ENCODE measurements around the gene AVPR2. TPM values are rescaled to one million over a fixed set of nuclear protein-coding genes. Genes with fewer than 3 reads are reported as not detected.

AVPR2 gene
- total RNA-seq, 1 experiment from 2014 or later = not detected

- ChIA-PET CTCF (interaction anchor here (1.0 kb wide), 1 partner anchor 13 kb away, joined by 6 read pairs; no protein-coding TSS in a partner anchor), POLR2A (no interaction called here), RAD21 (ENCODE audit: low non-redundant PET in 1 of 2, low total read pairs in 2 of 2, uncharacterized antibody in 2 of 2, unreplicated experiment in 2 of 2) (no interaction called here)
- Histone ChIP-seq H3K4me1 (ENCODE audit: control insufficient read depth in 1 of 2, insufficient read depth in 2 of 2, low read length in 2 of 2) (peaks cover 9 to 19% of the 10 kb centered on the region in 2 experiments), H3K4me2 (ENCODE audit: low read length) (peak overlapping the region; percentile 79), H3K27me3 (ENCODE audit: insufficient read depth, low read length) (no peaks in the 10 kb centered on the region), H3K79me2 (ENCODE audit: insufficient read depth, low read length) (peaks cover 30% of the 10 kb centered on the region), H3K9ac (ENCODE audit: low read length) (peak overlapping the region; percentile 81), H4K20me1 (ENCODE audit: insufficient read depth) (no peaks in the 10 kb centered on the region), H2AFZ (ENCODE audit: low read depth, low read length, poor library complexity, severe bottlenecking) (no peak overlapping the region), H3K27ac (ENCODE audit: low read depth, low read length) (peak overlapping the region; percentile 74), H3K4me3 (replicated peaks in 1 of 2; ENCODE audit: low read depth in 1 of 2, low read length in 2 of 2) (peak overlapping the region; percentile 71 to 77), H3K9me3 (ENCODE audit: control insufficient read depth in 1 of 2, insufficient read depth in 1 of 2, low read depth in 1 of 2, low read length in 2 of 2) (no peaks in the 10 kb centered on the region), H3K36me3 (ENCODE audit: control insufficient read depth in 1 of 2, insufficient read depth in 2 of 2, low read length in 2 of 2) (peaks cover 0 to 5% of the 10 kb centered on the region in 2 experiments; a peak in 2 of 4 replicates), H3K9me2 (ENCODE audit: insufficient read depth) (no peaks in the 10 kb centered on the region)
- intact Hi-C loops (cut with micrococcal nuclease) = no loop called here
- DNase-seq (ENCODE audit: low read depth, low spot score) (no peak), ATAC-seq (peak; percentile 7; the same call in 1 of the 2 replicates)
- TF ChIP-seq CBX3 (IDR thresholded peaks at IDR 0.05; ENCODE audit: low read depth) (no peak), ZFX (IDR thresholded peaks at IDR 0.05) (peak; percentile 42; the same call in 1 of the 2 replicates)
- BruUV-seq (replicated peaks) = TSS peak; percentile 53
Measured at GRCh38 chrX:153934148-153934761, 29.8 kb downstream of the AVPR2 start.

DNA sequence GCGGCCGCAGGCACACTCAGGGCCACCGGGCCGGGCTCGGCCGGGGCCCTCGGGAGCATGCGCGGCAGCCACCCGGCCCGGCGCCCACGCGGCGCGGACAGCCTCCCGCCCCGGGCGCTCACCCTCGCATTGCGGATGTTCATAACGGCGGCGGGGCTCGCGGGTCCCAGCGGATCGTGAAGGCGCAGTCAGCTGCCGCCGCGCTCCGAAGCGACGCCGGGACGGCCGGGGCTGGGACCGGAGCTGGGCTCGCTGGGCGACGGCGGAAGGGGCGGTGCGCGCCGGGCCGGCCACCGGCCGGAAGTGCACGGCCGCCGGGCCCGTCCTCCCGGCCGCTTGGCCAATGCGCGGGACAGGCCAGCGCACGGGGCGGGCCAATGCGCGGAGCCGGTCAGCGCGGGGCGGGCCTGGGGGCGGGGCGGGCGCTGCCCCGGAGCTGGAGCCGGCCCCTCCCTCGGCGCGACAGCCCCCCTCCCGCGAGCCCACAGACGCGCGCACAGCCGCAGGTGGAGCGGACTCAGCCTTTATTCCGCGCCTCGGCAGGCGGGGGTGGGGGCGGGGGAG, 30.4 kb downstream of the AVPR2 start, which contains the start of gene NAA10:
NAA10 (minus strand) TSS at position 276 of the 564 bp plus-strand sequence; CDS start at position 143, 133 bp downstream.
- peak within 1 kb of the TSS; percentile 81 for H3K9ac ChIP-seq (ENCODE audit: low read length)
- no peaks in the 10 kb centered on the region for H4K20me1 ChIP-seq (ENCODE audit: insufficient read depth)
- H3K4me1 ChIP-seq (ENCODE audit: control insufficient read depth in 1 of 2, insufficient read depth in 2 of 2, low read length in 2 of 2) = peaks cover 4 to 13% of the 10 kb centered on the region in 2 experiments; a peak in 3 of 4 replicates
- H2AFZ ChIP-seq (ENCODE audit: low read depth, low read length, poor library complexity, severe bottlenecking) = no peak within 1 kb of the TSS
- TF ChIP-seq ZFX (IDR thresholded peaks at IDR 0.05) = 0 out of 2 replicates have a peak, but pooled peaks have one; percentile 30
- TF ChIP-seq POLR2AphosphoS5 (IDR thresholded peaks at IDR 0.05; ENCODE audit: low read depth, low read length) = peak; percentile 47
- TF ChIP-seq, protein P1, sequence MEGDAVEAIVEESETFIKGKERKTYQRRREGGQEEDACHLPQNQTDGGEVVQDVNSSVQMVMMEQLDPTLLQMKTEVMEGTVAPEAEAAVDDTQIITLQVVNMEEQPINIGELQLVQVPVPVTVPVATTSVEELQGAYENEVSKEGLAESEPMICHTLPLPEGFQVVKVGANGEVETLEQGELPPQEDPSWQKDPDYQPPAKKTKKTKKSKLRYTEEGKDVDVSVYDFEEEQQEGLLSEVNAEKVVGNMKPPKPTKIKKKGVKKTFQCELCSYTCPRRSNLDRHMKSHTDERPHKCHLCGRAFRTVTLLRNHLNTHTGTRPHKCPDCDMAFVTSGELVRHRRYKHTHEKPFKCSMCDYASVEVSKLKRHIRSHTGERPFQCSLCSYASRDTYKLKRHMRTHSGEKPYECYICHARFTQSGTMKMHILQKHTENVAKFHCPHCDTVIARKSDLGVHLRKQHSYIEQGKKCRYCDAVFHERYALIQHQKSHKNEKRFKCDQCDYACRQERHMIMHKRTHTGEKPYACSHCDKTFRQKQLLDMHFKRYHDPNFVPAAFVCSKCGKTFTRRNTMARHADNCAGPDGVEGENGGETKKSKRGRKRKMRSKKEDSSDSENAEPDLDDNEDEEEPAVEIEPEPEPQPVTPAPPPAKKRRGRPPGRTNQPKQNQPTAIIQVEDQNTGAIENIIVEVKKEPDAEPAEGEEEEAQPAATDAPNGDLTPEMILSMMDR (IDR thresholded peaks at IDR 0.05 in 2 of 3, conservative IDR thresholded peaks at IDR 0.05 in 1 of 3; ENCODE audit: borderline replicate concordance in 1 of 3, insufficient read depth in 1 of 3, low read depth in 2 of 3, low read length in 2 of 3) = no peak
- intact Hi-C loops (cut with micrococcal nuclease) = no loop called here
- peaks cover 0 to 5% of the 10 kb centered on the region in 2 experiments; a peak in 2 of 4 replicates for H3K36me3 ChIP-seq (ENCODE audit: control insufficient read depth in 1 of 2, insufficient read depth in 2 of 2, low read length in 2 of 2)
- peak within 1 kb of the TSS; percentile 74 for H3K27ac ChIP-seq (ENCODE audit: low read depth, low read length)
- H3K79me2 ChIP-seq (ENCODE audit: insufficient read depth, low read length) = peaks cover 30% of the 10 kb centered on the region
- DNase-seq (ENCODE audit: low read depth, low spot score) = no peak
- H3K9me3 ChIP-seq (ENCODE audit: control insufficient read depth in 1 of 2, insufficient read depth in 1 of 2, low read depth in 1 of 2, low read length in 2 of 2) = no peaks in the 10 kb centered on the region
- ATAC-seq = peak; percentile 96
- ChIA-PET RAD21 (ENCODE audit: low non-redundant PET in 1 of 2, low total read pairs in 2 of 2, uncharacterized antibody in 2 of 2, unreplicated experiment in 2 of 2) (no interaction called here), CTCF (interaction anchor here (1.0 kb wide), 1 partner anchor 12 kb away, joined by 6 read pairs; no protein-coding TSS in a partner anchor), POLR2A (interaction anchor here (0.7 to 0.8 kb wide), 2 partner anchors 10 to 12 kb away, joined by 3 read pairs; no protein-coding TSS in a partner anchor)
- BruUV-seq (replicated peaks) = no TSS peak
- H3K27me3 ChIP-seq (ENCODE audit: insufficient read depth, low read length) = no peaks in the 10 kb centered on the region
- H3K4me3 ChIP-seq (replicated peaks in 1 of 2; ENCODE audit: low read depth in 1 of 2, low read length in 2 of 2) = peak within 1 kb of the TSS; percentile 71 to 77
- peak within 1 kb of the TSS; percentile 80 for H3K4me2 ChIP-seq (ENCODE audit: low read length)
- no peaks in the 10 kb centered on the region for H3K9me2 ChIP-seq (ENCODE audit: insufficient read depth)

Measured in HCT116 (cell line).